Neuronal stem cell (in vitro differentiated cells): ENCODE results near the gene PRKACA.

Experiments used
- DNase-seq: peaks from one replicate; pipeline ENCODE4 v3.0.0-alpha.2; 2013; ENCODE audit warnings: low spot score
- H2AFZ ChIP-seq: one replicate; pipeline ENCODE4 v1.6.1; 2013; ENCODE audit warnings: mild to moderate bottlenecking, low read length, inconsistent platforms
- H2AK5ac ChIP-seq: 2 replicates; pipeline ENCODE4 v1.6.1; 2013; ENCODE audit warnings: low read depth, mild to moderate bottlenecking, inconsistent platforms, low read length, moderate library complexity, mixed read lengths
- H2BK120ac ChIP-seq: 2 replicates; pipeline ENCODE4 v1.6.1; 2013; ENCODE audit warnings: low read depth, mild to moderate bottlenecking, inconsistent platforms, low read length, moderate library complexity, mixed read lengths
- H2BK12ac ChIP-seq: one replicate; pipeline ENCODE4 v1.6.1; 2013; ENCODE audit warnings: low read length, inconsistent platforms
- H2BK15ac ChIP-seq: 2 replicates; pipeline ENCODE4 v1.6.1; 2013; ENCODE audit warnings: mild to moderate bottlenecking, low read length, inconsistent platforms, mixed read lengths
- H2BK5ac ChIP-seq: one replicate; pipeline ENCODE4 v1.6.1; 2013; ENCODE audit warnings: inconsistent platforms, mild to moderate bottlenecking, low read length, moderate library complexity
- H3K14ac ChIP-seq: one replicate; pipeline ENCODE4 v1.6.1; 2013; ENCODE audit warnings: low read length, inconsistent platforms
- H3K18ac ChIP-seq: 2 replicates; pipeline ENCODE4 v1.6.1; 2013; ENCODE audit warnings: low read length, inconsistent platforms
- H3K23ac ChIP-seq: 2 replicates; pipeline ENCODE4 v1.6.1; 2013; ENCODE audit warnings: low read depth, mild to moderate bottlenecking, mixed read lengths, low read length, inconsistent platforms; ENCODE audit not compliant: poor library complexity
- H3K27ac ChIP-seq: replicated peaks from 3 replicates; pipeline ENCODE4 v1.5.1; 2013; ENCODE audit warnings: low read length, inconsistent platforms
- H3K27me3 ChIP-seq, 3 experiments: 2 replicates each; pipeline ENCODE4 v1.6.1; 2013; ENCODE audit warnings: low read length in 3 of 3, mild to moderate bottlenecking in 2 of 3, inconsistent platforms in 1 of 3, low read depth in 1 of 3, mixed read lengths in 1 of 3, moderate library complexity in 1 of 3; ENCODE audit not compliant: control insufficient read depth in 3 of 3, insufficient read depth in 3 of 3
- H3K36me3 ChIP-seq, 2 donors: replicated peaks in 1 of 2; 2 replicates each; pipeline ENCODE4 v1.6.1; 2013; ENCODE audit warnings: low read length in 2 of 2; ENCODE audit not compliant: control insufficient read depth in 2 of 2, insufficient read depth in 2 of 2
- H3K4ac ChIP-seq: 2 replicates; pipeline ENCODE4 v1.6.1; 2013; ENCODE audit warnings: inconsistent platforms, mild to moderate bottlenecking, low read length, moderate library complexity
- H3K4me1 ChIP-seq, 2 donors: 1 replicate in 1 of 2; 2 replicates in 1 of 2; pipeline ENCODE4 v1.6.1; 2013; ENCODE audit warnings: low read length in 2 of 2, low read depth in 1 of 2; ENCODE audit not compliant: control insufficient read depth in 2 of 2, insufficient read depth in 1 of 2
- H3K4me2 ChIP-seq: one replicate; pipeline ENCODE4 v1.6.1; 2013; ENCODE audit warnings: mild to moderate bottlenecking, low read length, inconsistent platforms; ENCODE audit not compliant: insufficient read depth, poor library complexity, severe bottlenecking
- H3K4me3 ChIP-seq, 2 donors: 2 replicates each; pipeline ENCODE4 v1.5.1; 2013; ENCODE audit warnings: low read length in 2 of 2, mild to moderate bottlenecking in 2 of 2, inconsistent platforms in 1 of 2, moderate library complexity in 1 of 2
- H3K79me1 ChIP-seq: one replicate; pipeline ENCODE4 v1.6.1; 2013; ENCODE audit warnings: low read depth, mild to moderate bottlenecking, inconsistent platforms, low read length, moderate library complexity
- H3K9ac ChIP-seq: one replicate; pipeline ENCODE4 v1.6.1; 2013; ENCODE audit warnings: mild to moderate bottlenecking, low read depth, low read length, inconsistent platforms; ENCODE audit not compliant: poor library complexity
- H3K9me3 ChIP-seq, 2 donors: replicated peaks in 1 of 2; 2 replicates each; pipeline versions ENCODE3 to v1.6.1; 2013; ENCODE audit warnings: low read length in 2 of 2, mild to moderate bottlenecking in 2 of 2, inconsistent platforms in 1 of 2, low read depth in 1 of 2, mixed read lengths in 1 of 2, moderate library complexity in 1 of 2; ENCODE audit not compliant: control insufficient read depth in 2 of 2, insufficient read depth in 1 of 2
- H4K8ac ChIP-seq: one replicate; pipeline ENCODE4 v1.6.1; 2013; ENCODE audit warnings: low read depth, mild to moderate bottlenecking, inconsistent platforms, low read length, moderate library complexity
- H4K91ac ChIP-seq: one replicate; pipeline ENCODE4 v1.6.1; 2013; ENCODE audit warnings: low read length, low read depth, mild to moderate bottlenecking, inconsistent platforms; ENCODE audit not compliant: poor library complexity
- WGBS, 2 donors: extraction: QIAGEN DNeasy Blood & Tissue Kit; methylation state at CpG; one replicate each; pipeline ENCODE4 v1.1.7; 2013; ENCODE audit warnings: missing lambda C conversion rate in 2 of 2, mixed read lengths in 1 of 2; ENCODE audit not compliant: insufficient read length in 2 of 2, insufficient replicate concordance in 1 of 2; ENCODE audit errors: extremely low coverage in 2 of 2; 5-methylcytosine and 5-hydroxymethylcytosine counted together

Gene PRKACA

DNA sequence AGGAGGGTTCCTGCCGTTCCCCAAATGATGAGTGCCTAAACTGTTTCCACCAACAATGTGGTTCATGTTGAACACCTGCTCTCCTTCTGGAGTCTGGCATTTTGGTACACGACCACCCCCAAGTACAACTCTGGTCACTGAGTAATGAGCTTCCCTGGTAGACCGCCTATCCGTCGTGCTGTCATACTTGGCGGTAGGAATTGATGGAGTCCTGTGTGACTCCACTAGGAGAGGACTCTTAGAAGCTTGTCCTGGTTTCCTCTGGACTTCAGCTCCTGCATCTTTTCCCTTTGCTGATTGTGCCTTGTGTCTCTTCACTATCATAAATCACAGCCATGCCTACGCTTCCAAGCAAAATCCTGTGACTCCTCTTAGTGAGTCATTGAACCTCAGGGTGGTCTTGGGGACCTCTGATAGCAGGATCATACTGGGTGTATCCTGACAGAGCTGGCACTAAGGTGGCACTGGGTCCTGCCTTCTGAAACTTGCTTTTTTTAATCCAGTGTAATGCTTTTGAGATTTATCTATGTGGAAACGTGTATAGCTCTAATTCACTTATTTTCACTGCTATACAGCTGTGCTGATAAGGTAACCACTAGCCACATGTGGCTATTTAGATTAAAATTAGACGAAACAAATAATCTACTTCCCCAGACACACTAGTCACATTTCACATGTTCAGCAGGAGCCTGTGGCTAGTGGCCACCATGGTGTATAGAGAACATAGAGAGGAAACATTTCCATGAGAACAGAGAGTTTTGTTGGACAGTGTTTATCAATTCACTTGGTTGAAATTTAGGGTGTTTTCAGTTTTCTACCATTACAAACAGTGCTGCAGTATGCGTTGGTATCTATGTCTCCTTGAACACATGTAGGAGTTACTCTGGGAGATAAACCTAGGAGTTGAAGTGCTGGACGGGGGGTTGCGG is 25.0 kb upstream of the PRKACA start:
- H2BK12ac ChIP-seq, result no peak overlapping the region
- no peak overlapping the region for H2AK5ac ChIP-seq
- H3K9ac ChIP-seq, result no peak overlapping the region
- H3K4me1 ChIP-seq, result peaks cover 7 to 16% of the 10 kb centered on the region in 2 donors
- no peak for DNase-seq
- H3K9me3 ChIP-seq, result no peaks in the 10 kb centered on the region
- H2BK5ac ChIP-seq, result no peak overlapping the region
- no peaks in the 10 kb centered on the region for H3K27me3 ChIP-seq
- no peak overlapping the region for H3K4me3 ChIP-seq
- H3K36me3 ChIP-seq, result no peaks in the 10 kb centered on the region
- H2BK15ac ChIP-seq, result no peak overlapping the region
- H3K4me2 ChIP-seq, result no peak overlapping the region
- no peak overlapping the region for H3K23ac ChIP-seq
- H2BK120ac ChIP-seq, result no peak overlapping the region
- no peak overlapping the region for H3K14ac ChIP-seq
- WGBS, 2 donors, result no CpG with 5 or more reads among the region's 12 CpGs
- peaks cover 2% of the 10 kb centered on the region for H3K79me1 ChIP-seq
- H4K8ac ChIP-seq, result no peak overlapping the region
- no peak overlapping the region for H3K4ac ChIP-seq
- H3K27ac ChIP-seq, result no peak overlapping the region
- no peak overlapping the region for H4K91ac ChIP-seq
- no peak overlapping the region for H2AFZ ChIP-seq
- no peak overlapping the region for H3K18ac ChIP-seq

DNA sequence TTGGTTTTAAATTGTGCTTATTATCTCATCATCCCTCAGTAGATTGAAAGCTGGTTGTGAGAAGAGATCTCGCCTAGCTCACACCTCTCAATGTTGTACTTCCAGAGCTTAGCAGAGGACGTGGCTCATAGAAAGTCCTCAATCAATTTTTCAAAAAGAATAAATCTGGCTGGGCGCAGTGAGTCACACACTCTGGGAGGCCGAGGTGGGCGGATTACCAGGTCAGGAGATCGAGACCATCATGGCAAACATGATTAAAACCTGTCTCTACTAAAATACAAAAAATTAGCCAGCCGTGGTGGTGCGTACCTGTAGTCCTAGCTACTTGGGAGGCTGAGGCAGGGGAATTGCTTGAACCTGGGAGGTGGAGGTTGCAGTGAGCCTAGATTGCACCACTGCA is 23.5 kb upstream of the PRKACA start:
- Histone ChIP-seq H3K9me3 (no peaks in the 10 kb centered on the region), H4K8ac (no peak overlapping the region), H2AFZ (no peak overlapping the region), H4K91ac (no peak overlapping the region), H3K27me3 (no peaks in the 10 kb centered on the region), H3K36me3 (no peaks in the 10 kb centered on the region), H3K4me1 (peaks cover 7 to 18% of the 10 kb centered on the region in 2 donors), H2BK120ac (no peak overlapping the region), H3K9ac (no peak overlapping the region), H3K14ac (no peak overlapping the region), H3K27ac (no peak overlapping the region), H2AK5ac (no peak overlapping the region), H2BK15ac (no peak overlapping the region), H2BK12ac (no peak overlapping the region), H3K23ac (no peak overlapping the region), H3K18ac (no peak overlapping the region), H3K4me2 (no peak overlapping the region), H3K79me1 (peaks cover 3% of the 10 kb centered on the region), H2BK5ac (no peak overlapping the region), H3K4me3 (no peak overlapping the region), H3K4ac (no peak overlapping the region)
- no CpG with 5 or more reads among the region's 8 CpGs for WGBS, 2 donors
- DNase-seq, result no peak

DNA sequence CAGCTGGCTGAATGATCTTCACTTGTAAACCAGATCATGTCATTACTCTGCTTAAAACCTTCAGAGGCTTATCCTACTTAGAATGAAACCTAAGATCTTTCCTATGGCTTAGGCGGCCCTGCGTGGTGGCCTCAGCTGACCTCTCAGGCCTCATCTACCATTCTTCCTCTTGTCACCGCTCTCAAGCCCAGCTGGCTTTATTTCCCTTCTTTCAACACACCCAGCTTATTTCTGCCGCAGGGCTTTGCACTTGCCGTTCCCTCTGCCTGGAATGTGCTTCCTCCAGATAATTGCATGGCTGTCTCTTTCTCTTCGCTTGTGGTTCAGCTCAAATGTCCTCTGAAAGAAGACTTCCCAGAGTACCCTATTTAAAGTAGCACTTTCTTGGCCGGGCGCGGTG is 22.4 kb upstream of the PRKACA start:
- no peak overlapping the region for H3K4ac ChIP-seq
- no peak overlapping the region for H2AK5ac ChIP-seq
- H3K27ac ChIP-seq, result peak overlapping the region; percentile 19
- H2BK15ac ChIP-seq, result no peak overlapping the region
- H2BK5ac ChIP-seq, result no peak overlapping the region
- peaks cover 0 to 2% of the 10 kb centered on the region in 2 donors for H3K36me3 ChIP-seq
- no peaks in the 10 kb centered on the region for H3K9me3 ChIP-seq
- H3K4me2 ChIP-seq, result no peak overlapping the region
- no peak overlapping the region for H4K91ac ChIP-seq
- no peak overlapping the region for H2AFZ ChIP-seq
- no peak overlapping the region for H3K18ac ChIP-seq
- no peaks in the 10 kb centered on the region for H3K27me3 ChIP-seq
- H3K4me3 ChIP-seq, result no peak overlapping the region
- peaks cover 13 to 18% of the 10 kb centered on the region in 2 donors for H3K4me1 ChIP-seq
- no peak overlapping the region for H3K9ac ChIP-seq
- no CpG with 5 or more reads among the region's 9 CpGs for WGBS, 2 donors
- no peak overlapping the region for H3K23ac ChIP-seq
- peaks cover 4% of the 10 kb centered on the region for H3K79me1 ChIP-seq
- H3K14ac ChIP-seq, result no peak overlapping the region
- H2BK12ac ChIP-seq, result no peak overlapping the region
- no peak overlapping the region for H2BK120ac ChIP-seq
- no peak overlapping the region for H4K8ac ChIP-seq
- DNase-seq, result no peak

DNA sequence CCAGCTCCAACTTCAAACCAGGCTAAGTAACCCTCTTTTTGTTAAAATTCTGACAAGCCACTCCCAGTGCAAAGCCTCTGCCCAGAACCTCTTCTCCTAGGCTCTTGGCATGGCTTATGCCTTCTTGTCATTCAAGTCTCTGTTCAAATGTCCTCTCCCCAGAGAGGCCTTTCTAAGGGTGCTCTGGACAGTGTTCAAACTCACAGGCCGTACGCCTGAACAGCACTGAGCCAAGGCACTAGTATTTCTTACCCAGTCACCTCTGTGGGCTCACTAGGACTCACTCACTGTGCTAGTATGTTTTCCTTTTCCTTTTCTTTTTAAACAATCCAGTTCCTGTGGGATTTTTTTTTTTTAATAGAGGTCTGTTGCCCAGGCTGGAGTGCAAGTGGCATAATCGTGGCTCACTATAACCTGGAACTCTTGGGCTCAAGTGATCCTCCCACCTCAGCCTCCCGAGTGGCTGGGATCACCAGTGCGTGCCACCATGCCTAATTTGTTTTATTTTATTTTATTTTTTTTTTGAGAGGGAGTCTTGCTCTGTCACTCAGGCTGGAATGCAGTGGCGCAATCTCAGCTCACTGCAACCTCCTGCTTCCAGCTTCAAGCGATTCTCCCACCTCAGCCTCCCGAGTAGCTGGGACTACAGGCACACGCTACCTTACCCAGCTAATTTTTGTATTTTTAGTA is 21.2 kb upstream of the PRKACA start:
- H3K36me3 ChIP-seq, result peaks cover 0 to 9% of the 10 kb centered on the region in 2 donors
- WGBS, 2 donors, result no CpG with 5 or more reads among the region's 9 CpGs
- no peak overlapping the region for H4K8ac ChIP-seq
- peaks cover 4% of the 10 kb centered on the region for H3K79me1 ChIP-seq
- H2BK15ac ChIP-seq, result no peak overlapping the region
- no peak overlapping the region for H2BK120ac ChIP-seq
- H3K4me2 ChIP-seq, result no peak overlapping the region
- H2AFZ ChIP-seq, result no peak overlapping the region
- no peak overlapping the region for H3K4ac ChIP-seq
- H3K9me3 ChIP-seq, result no peaks in the 10 kb centered on the region
- peak overlapping the region; percentile 4 for H3K27ac ChIP-seq
- no peak overlapping the region for H4K91ac ChIP-seq
- H3K18ac ChIP-seq, result no peak overlapping the region
- H3K23ac ChIP-seq, result no peak overlapping the region
- no peak overlapping the region for H2AK5ac ChIP-seq
- H3K14ac ChIP-seq, result no peak overlapping the region
- no peak for DNase-seq
- peak overlapping the region in 1 of 2 donors; percentile 57 for H3K4me3 ChIP-seq
- no peak overlapping the region for H3K9ac ChIP-seq
- H3K27me3 ChIP-seq, result no peaks in the 10 kb centered on the region
- H2BK5ac ChIP-seq, result no peak overlapping the region
- no peak overlapping the region for H2BK12ac ChIP-seq
- H3K4me1 ChIP-seq, result peaks cover 13 to 18% of the 10 kb centered on the region in 2 donors
